Right cardiac atrium (tissue), 5 donors: ENCODE results near the gene LSM7. TPM values are rescaled to one million over a fixed set of nuclear protein-coding genes. Genes with fewer than 3 reads are reported as not detected.
A peak's percentile ranks its signal among the peaks of the same experiment; 100 is the strongest.

Experiments
- ATAC-seq, 2 donors: fragments of 200-7000 bp; cut with Tn5 transposase; one replicate each; pipeline versions ENCODE4 v1.8.0 to v1.9.1; 2020; ENCODE audit warnings: moderate library complexity in 2 of 2, mild to moderate bottlenecking in 1 of 2
- DNase-seq, 3 donors: peaks; one replicate each; pipeline ENCODE4 v3.0.0-alpha.2; 2020
- H3K27ac ChIP-seq: one replicate; pipeline ENCODE4 v1.5.1; 2013; ENCODE audit warnings: mild to moderate bottlenecking, low read length, control low read depth, moderate library complexity
- H3K27me3 ChIP-seq: one replicate; pipeline ENCODE4 v1.6.1; 2013; ENCODE audit not compliant: control insufficient read depth, insufficient read depth
- H3K4me1 ChIP-seq: one replicate; pipeline ENCODE4 v1.6.1; 2013; ENCODE audit warnings: low read length; ENCODE audit not compliant: control insufficient read depth, insufficient read depth
- H3K4me3 ChIP-seq: one replicate; pipeline ENCODE4 v1.5.1; 2013; ENCODE audit warnings: low read length, control low read depth
- H3K9me3 ChIP-seq: one replicate; pipeline ENCODE4 v1.6.1; 2013; ENCODE audit warnings: low read length; ENCODE audit not compliant: control insufficient read depth
- WGBS: extraction: QIAGEN DNeasy Blood & Tissue Kit; methylation state at CpG from one replicate; pipeline ENCODE4 v1.1.7; 2013; 5-methylcytosine and 5-hydroxymethylcytosine counted together
- intact Hi-C, 4 donors: fragments of 100-400 bp; cut with DNase I; formaldehyde crosslinking; loops; one replicate each; pipeline versions ENCODE4 v1.11.0 to v1.14.0; 2022 to 2023
- polyA plus RNA-seq: library from polyadenylated mRNA; stranded (reverse); fragments of 200-250 nt; gene quantifications from one replicate; pipeline ENCODE4 v1.2.3, GENCODE V29; 2013
- total RNA-seq, 4 donors: library from RNA; stranded (reverse); fragmentation: NEBNext Ultra II Directional; extraction: Animal tissue kit (Norgen Biotek cat#: 25700); gene quantifications; one replicate each; pipeline ENCODE4 v1.2.1, GENCODE V29; 2021
- donor health status: healthy with polysubstance abuse.
- donor health status: DM: no; HTN: yes; CAD: no.
- donor health status: DM: no; HTN: no; CAD: no.
- donor health status: DM: no; HTN: yes; CAD: no; lungs with severe emphysema.
- donor health status: DM: yes; HTN: yes; CAD: no.

Gene LSM7
- total and polyA plus RNA-seq, 5 donors, result 33.0 to 123 (median 45.9) TPM

DNA sequence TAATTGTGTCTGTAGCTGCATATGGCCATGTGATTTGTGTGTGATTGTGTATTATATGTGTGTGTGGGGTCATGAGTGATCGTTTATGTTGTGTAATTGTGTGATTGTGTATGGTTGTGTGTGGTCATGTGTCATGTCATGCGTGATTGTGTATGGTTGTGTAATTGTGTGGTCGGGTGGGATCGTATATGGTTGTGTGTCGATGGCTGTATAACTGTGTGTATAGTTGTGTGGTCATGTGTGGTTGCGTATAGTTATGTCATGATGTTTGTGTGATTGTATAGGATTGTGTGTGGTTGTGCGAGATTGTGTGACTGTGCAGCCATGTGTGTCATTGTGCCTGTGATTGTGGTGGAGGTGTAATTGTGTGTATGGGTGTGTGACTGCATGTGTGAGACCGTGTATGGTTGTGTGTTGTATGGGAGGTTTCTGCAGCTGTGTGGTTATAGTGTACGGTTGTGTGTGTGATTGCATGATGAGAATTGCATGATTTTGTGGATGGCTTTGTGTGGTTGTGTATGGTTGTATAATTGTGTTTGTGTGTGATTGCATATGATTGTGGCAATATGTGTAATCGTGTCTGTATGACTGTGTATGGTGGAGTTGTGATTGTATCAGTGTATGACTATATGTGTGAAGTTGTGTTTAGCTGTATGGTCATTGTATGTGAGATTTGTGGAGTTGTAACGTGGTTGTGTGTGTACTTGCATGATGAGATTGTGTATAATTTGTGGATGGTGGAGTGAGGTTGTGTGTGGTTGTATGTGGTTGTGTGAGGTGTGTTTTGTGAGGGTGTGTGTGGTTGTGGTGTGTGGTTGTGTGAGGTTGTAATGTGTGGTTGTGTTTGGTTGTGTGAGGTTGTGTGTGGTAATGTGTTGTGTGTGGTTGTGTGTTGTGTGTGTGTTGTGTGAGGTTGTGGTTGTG is 33.9 kb upstream of the LSM7 start:
- no peaks in the 10 kb centered on the region for H3K27me3 ChIP-seq
- H3K4me1 ChIP-seq, result no peaks in the 10 kb centered on the region
- ATAC-seq (no peak), DNase-seq (no peak)
- intact Hi-C loops, result no loop called here
- no peak overlapping the region for H3K27ac ChIP-seq
- no peaks in the 10 kb centered on the region for H3K9me3 ChIP-seq
- no peak overlapping the region for H3K4me3 ChIP-seq
- WGBS, result 91% methylated on average over 11 of the region's 11 CpGs

DNA sequence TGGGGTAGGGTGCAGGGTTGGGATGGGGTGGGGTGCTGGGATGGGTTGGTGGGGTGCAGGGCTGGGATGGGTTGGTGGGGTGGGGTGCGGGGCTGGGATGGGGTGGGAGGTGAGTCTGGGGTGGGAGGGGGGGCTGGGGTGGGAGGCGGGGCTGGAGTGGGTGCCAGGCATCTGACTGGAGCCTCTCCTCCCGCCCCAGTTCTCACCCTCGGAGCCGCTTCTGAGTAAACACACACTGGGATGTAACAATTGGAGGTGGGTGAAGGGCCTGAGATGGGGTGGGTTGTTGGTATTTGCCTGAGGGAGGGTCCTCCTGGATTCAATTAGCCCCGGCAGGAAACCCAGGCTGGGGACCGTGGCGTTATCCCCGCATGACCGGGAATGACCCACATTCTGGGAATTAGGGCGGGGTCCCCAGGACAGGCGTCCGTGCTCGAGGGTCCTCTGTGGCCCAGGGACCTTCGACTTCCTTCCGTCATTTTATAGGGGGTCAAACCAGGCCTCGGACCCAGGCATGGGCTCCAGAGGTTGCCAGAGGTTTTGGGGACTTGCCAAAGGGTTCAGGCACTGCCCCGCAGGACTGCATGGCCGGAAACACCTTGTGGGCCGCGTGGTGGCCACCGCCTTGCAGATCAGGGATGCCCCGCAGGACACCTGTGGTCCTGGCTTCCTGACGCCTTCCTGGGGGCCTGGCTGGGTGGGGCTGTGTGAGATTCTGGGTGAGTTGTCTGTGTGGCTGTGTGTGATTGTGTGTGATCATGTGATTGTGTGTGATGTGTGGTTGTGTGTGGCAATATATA is 33.1 kb upstream of the LSM7 start:
- Histone ChIP-seq H3K27me3 (no peaks in the 10 kb centered on the region), H3K4me1 (no peaks in the 10 kb centered on the region), H3K27ac (no peak overlapping the region), H3K9me3 (no peaks in the 10 kb centered on the region), H3K4me3 (no peak overlapping the region)
- ATAC-seq (no peak), DNase-seq (no peak)
- WGBS, result 34% methylated on average over 24 of the region's 24 CpGs
- intact Hi-C loops, result no loop called here

DNA sequence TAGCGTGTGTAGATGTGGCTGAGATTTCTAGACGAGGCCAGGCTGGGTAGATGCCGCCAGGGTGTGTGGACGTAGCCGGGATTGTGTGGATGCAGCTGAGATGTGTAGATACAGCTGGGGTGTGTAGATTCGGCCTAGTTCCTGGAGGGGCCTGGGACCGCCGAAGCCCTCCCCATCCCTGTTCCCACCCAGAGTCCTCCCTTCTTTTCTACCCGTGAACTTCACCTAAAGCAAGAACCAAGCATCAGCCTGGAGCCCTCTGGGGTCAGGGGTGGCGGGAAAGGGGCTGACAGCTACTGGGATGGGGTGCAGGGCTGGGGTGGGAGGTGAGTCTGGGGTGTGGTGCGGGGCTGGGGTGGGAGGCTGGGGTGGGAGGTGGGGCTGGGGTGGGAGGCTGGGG is 32.4 kb upstream of the LSM7 start:
- H3K27ac ChIP-seq, result no peak overlapping the region
- no peaks in the 10 kb centered on the region for H3K27me3 ChIP-seq
- no peaks in the 10 kb centered on the region for H3K9me3 ChIP-seq
- no peaks in the 10 kb centered on the region for H3K4me1 ChIP-seq
- intact Hi-C loops, result no loop called here
- no peak for ATAC-seq
- 60% methylated on average over 11 of the region's 11 CpGs for WGBS
- DNase-seq, result no peak
- no peak overlapping the region for H3K4me3 ChIP-seq

DNA sequence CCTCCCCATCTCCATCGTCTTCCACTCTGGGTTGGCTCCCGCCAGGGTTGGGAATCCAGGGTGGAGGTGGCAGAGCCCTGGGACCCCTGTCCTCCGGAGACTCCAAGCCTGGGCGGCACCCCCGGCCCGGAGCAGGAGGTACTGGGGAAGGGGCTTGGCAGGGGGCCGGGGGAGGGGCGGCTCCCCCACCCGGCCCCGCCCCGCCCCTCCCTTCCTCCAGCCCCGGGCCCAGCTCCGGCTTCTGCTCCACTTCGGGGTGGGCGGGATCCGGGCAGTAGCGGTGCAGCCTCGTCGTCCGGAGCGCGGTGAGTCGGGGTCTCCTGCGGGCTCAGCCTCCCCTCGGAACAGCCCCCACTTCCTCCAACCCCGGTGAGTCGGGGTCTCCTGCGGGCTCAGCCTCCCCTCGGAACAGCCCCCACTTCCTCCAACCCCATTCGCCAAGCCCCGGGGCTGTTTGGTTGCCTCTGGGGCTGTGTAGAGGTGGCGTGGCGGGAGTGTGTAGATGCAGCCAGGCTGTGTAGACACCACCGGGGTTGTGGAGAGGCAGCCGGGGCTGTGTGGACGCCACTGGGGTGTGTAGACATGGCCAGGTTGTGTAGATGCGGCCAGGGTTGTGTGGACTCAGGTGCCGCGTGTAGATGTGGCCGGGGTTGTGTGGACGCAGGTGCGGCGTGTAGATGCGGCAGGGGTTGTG is 31.8 kb upstream of the LSM7 start, which contains the start of gene TMPRSS9:
Gene TMPRSS9, plus strand, starts transcription at position 274 of the 694 bp plus-strand sequence. CDS start 29,521 bp downstream, outside the sequence.
- no peak within 1 kb of the TSS for H3K4me3 ChIP-seq
- H3K9me3 ChIP-seq, result no peaks in the 10 kb centered on the region
- H3K27me3 ChIP-seq, result no peaks in the 10 kb centered on the region
- WGBS, result 23% methylated on average over 44 of the region's 44 CpGs
- ATAC-seq (no peak), DNase-seq (no peak)
- H3K4me1 ChIP-seq, result no peaks in the 10 kb centered on the region
- no peak within 1 kb of the TSS for H3K27ac ChIP-seq
- intact Hi-C loops, result no loop called here

DNA sequence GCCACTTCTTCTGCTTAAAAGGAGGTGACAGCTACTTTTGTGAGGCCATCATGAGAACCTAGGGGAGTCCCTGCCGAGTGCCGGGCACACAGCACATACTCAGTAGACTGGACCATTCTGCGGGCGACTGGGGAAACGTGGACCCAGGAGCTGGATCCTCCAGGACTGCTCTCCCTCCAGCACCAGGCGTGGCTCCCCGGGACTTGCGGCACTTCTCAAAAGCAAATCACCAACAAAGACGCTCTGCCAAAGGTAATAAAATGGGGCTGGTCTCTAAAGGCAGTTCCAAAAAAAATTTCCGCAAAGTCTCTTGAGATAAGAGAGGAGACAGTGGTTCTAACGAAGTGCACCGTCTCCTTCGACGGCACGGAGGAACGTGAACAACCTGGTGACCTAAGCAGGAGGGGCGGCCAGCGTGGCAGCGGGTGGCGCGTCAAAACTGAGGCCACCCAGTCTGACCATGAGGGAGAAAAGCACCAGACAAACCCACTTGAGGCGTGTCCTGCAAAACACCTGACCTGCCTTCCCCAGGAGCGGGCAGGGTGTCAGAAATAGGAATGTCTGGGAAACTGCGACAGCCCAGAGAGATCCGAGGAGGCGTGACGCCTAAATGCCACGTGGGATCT is 30.3 kb upstream of the LSM7 start:
- Histone ChIP-seq H3K4me1 (no peaks in the 10 kb centered on the region), H3K27me3 (no peaks in the 10 kb centered on the region), H3K9me3 (no peaks in the 10 kb centered on the region), H3K27ac (no peak overlapping the region), H3K4me3 (no peak overlapping the region)
- ATAC-seq, result no peak
- intact Hi-C loops, result no loop called here
- DNase-seq, result no peak
- 73% methylated on average over 28 of the region's 28 CpGs for WGBS

DNA sequence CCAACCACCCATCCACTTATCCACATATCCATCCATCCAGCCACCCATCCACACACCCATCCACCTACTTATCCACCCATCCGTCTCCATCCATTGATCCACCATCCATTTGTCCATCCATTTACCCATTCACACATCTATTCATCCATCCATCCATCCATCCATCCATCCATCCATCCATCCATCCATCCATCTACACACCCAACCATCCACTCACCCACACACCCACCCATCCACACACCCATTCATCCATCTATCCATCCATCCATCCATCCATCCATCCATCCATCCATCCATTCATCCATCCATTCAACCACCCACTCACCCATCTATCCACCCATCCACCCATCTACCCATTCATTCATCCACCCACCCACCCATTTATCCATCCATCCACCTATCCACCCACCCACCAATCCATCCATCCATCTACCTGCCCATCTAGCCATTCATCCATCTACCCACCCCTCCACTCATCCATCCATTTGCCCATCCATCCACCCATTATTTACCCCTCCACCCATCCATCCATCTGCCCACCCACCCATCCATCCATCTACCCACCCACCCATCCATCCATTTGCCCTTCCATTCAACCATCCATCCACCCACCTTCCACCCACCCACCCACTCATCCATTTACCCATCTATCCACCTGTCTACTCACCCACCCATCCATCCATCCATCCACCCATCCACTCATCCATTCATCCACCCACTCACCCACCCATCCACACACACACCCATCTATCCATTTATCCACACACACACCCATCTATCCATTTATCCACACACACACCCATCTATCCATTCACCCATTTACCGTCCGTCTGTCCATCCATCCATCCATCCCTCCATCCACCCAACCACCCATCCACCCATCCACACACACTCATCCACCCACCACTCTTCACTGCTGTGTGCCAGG is 29.2 kb upstream of the LSM7 start:
- H3K27ac ChIP-seq, result no peak overlapping the region
- 97% methylated on average over 3 of the region's 3 CpGs for WGBS
- intact Hi-C loops, result no loop called here
- no peaks in the 10 kb centered on the region for H3K4me1 ChIP-seq
- ATAC-seq (no peak), DNase-seq (no peak)
- H3K9me3 ChIP-seq, result no peaks in the 10 kb centered on the region
- no peaks in the 10 kb centered on the region for H3K27me3 ChIP-seq
- H3K4me3 ChIP-seq, result no peak overlapping the region

DNA sequence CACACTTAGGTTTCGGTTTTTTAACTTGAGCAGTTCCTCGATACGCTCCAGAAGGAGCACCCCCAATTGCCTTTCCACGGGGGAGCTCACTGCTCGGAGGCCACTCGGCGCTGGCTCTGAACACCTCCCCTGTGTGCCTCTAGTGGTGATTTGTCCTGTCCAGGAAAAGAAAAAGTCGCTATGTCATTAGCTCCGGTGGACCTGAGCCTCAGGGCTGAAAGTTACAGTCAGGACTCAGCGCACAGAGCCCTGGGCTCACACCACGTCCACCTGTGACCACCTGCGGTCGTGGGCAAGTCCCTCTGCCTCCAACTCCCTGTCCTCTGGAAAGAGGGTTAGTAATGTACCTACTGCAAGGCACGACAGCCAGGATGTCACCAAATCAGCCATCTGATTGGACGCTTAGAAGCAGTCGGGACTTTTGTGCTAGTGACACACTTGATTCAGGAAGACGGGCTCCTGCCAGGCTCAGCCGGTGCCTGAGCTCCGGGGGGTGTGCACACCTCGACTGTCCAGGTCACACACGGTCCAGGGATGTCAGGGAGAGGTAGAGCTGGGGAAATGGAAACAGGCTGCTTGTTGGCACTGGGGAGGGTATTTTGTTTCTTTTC is 27.8 kb upstream of the LSM7 start:
- H3K9me3 ChIP-seq, result no peaks in the 10 kb centered on the region
- ATAC-seq (no peak), DNase-seq (no peak)
- 79% methylated on average over 21 of the region's 21 CpGs for WGBS
- H3K27me3 ChIP-seq, result no peaks in the 10 kb centered on the region
- no peak overlapping the region for H3K27ac ChIP-seq
- no peak overlapping the region for H3K4me3 ChIP-seq
- no peaks in the 10 kb centered on the region for H3K4me1 ChIP-seq
- intact Hi-C loops, result no loop called here

DNA sequence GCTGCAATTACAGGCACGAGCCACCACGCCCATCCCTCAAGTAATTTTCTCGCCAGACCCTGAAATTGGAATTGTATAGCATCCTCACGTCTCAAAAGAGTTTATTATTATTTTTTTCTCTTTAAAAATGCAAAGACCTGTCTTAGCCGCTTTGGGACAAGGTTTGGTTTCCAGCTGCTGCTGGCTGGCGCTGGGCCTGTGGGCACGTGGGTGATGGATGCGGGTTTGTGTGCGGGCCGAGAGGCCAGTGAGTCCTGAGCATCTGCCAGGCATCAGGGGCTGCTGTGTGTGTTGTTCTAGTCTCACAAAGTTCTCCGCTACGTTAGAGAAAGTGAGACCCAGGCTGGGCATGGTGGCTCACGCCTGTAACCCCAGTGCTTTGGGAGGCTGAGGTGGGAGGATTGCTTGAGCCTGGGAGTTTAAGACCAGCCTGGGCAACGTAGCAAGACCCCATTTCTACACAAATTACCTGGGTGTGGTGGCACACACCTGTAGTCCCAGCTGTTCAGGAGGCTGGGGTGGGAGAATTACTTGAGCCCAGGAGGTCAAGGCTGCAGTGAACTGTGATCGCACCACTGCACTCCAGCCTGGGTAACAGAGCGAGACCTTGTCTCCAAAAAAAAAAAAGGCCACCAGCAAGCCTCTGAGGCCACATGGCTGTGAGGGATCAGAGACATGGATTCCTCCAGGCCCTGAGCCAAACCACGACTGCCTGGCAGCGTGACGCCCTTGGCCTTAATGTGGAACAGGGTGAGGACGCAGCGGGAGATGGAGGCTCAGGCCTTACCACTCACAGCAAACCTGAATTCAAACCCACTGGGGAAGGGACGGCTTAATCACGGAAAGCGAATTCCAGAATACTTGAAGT is 27.0 kb upstream of the LSM7 start:
- 87% methylated on average over 24 of the region's 24 CpGs for WGBS
- Histone ChIP-seq H3K27me3 (no peaks in the 10 kb centered on the region), H3K4me3 (no peak overlapping the region), H3K9me3 (no peaks in the 10 kb centered on the region), H3K4me1 (no peaks in the 10 kb centered on the region), H3K27ac (no peak overlapping the region)
- DNase-seq, result no peak
- intact Hi-C loops, result no loop called here
- ATAC-seq, result no peak

DNA sequence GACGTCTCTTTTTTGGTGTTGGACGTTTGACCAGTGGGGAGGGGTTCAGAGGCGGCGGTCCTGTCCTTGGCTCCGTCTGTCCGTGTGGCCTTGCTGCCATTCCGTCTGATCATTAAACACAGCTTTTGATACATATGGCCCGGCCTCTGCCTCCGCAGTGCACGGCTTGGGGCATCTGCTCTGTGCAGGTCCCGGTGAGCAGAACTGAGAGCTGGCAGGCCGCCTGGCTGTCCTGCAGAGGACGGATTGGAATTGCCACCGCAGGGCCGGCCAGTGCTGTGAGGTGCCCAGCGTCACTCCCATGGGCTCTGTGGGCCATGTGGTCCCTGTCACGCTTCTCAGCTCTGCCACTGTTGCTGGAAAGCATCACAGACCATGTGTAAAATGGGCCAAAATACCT is 26.3 kb upstream of the LSM7 start:
- DNase-seq (peak in 1 of 3 donors; percentile 46), ATAC-seq (no peak)
- H3K27ac ChIP-seq, result no peak overlapping the region
- H3K27me3 ChIP-seq, result no peaks in the 10 kb centered on the region
- WGBS, result 91% methylated on average over 17 of the region's 17 CpGs
- intact Hi-C loops, result no loop called here
- H3K4me1 ChIP-seq, result no peaks in the 10 kb centered on the region
- H3K4me3 ChIP-seq, result no peak overlapping the region
- H3K9me3 ChIP-seq, result no peaks in the 10 kb centered on the region
